NCI-H226 (cell line): ENCODE results near the gene CYB5RL.
"Not testable (repeated sequence)": the region's sequence is repeated elsewhere in the genome, so short reads cannot be mapped to it uniquely, and the experiment has no call there.

Experiments
- DNase-seq: peaks from one replicate; pipeline ENCODE4 v3.0.0-alpha.2; 2015

The CYB5RL gene

GRCh38 chr1:54225986-54226559, 26.2 kb upstream of the CYB5RL start:
- no peak for DNase-seq

DNA sequence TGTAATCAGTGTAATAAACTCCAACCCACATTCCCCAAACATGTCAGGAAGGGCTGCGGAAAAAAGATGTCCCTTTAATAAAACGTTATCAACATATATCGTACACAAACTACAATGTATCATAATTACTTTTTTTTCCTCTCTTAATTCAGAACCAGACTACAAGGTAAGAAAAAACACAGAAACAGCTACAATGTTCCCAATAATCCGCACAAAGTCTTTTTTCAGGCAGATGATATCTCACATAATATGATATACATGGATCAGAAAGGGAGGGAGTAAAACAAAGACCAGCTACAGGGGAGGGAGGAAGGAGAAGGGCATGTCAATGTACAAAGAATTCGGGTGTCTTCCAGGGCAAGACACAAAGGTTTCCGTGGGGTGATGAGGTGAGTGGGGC, 25.5 kb upstream of the CYB5RL start:
- no peak for DNase-seq

DNA sequence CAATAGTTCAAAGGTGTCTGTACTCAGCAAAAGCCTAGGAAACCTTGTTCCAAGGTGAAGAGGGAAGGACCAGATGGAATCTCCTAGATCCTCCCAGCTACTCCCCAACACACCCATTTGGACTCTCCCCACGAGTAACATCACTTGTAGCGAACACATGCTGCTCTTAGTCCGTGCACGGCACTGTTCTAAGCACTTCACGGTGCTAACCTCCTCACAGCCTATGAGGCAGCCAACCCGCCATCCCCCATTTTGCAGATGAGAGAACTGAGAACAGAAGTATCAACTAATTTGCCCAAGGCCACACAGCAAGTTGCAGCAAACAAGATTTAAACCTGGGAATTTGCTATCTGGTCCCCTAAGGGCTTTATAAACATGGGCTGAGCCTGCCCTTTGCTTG, 24.4 kb upstream of the CYB5RL start:
- DNase-seq = no peak

DNA sequence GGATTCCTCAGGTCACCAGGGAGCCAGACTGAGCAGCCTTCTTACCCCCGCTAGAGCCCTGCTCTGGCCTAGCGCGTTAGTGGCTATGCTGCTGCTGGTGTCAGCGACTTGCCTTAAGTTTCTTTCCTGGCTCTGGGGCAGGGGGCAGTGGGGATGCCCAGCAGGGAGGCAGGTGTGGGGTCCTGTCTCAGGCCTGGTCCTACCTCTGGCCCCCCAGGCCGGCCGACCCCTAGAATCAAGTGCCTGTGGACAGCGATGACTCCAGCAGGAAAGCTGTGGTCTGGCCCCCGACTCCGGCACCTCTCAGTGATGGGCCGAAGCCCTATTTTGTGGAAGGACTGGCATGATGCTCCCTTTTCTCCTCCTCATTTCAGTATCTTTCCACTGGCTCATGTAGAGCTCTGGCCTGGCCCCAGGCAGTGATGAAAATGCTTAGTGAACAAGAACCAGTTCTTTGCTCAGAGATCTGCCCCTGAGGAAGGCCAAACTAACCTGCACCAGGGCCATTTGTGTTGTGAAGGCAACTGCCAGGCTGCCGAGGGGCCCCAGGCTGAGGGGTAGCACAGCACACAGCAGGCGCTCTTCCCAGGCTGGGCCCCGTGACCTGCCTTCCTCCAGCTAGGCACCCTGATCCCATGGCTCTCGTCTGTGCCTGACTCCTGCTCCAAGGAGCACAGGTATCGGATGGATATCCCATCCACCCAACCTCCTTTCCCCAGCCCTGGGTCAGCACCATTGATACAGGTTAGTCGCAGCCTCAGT, 23.8 kb upstream of the CYB5RL start:
- no peak for DNase-seq

GRCh38 chr1:54222711-54223110, 22.9 kb upstream of the CYB5RL start:
- DNase-seq = no peak

DNA sequence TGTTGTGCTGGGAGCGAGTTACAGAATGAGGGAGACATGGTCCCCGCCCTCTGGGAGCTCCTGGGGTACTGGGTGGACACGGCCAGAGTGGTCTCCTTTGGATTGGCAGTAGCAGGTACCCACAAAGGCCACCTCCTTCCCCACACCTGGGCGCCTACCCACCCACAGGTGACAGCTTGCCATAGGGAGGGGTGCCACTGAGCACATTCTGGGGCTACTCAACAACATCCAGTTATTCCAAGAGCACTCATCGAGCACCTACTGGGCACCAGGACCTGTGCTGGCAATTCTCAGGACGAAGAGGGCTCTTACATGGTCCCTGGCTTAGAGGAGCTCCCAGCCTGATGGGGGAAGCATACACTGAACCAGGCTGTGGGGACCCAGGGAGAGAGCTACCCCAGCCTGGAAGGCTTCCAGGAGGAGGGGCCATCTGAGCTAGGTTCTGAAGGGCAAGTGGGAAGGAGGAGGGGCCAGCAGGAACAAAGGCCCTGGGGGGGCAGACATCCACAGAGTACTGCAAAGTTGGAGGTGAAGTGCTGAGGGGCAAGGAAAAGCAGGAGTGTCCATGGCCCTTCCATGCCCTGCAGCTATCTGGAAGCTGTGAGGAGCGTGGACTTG, 22.1 kb upstream of the CYB5RL start:
- no peak for DNase-seq

- DNase-seq = no peak
Observed at GRCh38 chr1:54221113-54221834, 21.4 kb upstream of the CYB5RL start.

DNA sequence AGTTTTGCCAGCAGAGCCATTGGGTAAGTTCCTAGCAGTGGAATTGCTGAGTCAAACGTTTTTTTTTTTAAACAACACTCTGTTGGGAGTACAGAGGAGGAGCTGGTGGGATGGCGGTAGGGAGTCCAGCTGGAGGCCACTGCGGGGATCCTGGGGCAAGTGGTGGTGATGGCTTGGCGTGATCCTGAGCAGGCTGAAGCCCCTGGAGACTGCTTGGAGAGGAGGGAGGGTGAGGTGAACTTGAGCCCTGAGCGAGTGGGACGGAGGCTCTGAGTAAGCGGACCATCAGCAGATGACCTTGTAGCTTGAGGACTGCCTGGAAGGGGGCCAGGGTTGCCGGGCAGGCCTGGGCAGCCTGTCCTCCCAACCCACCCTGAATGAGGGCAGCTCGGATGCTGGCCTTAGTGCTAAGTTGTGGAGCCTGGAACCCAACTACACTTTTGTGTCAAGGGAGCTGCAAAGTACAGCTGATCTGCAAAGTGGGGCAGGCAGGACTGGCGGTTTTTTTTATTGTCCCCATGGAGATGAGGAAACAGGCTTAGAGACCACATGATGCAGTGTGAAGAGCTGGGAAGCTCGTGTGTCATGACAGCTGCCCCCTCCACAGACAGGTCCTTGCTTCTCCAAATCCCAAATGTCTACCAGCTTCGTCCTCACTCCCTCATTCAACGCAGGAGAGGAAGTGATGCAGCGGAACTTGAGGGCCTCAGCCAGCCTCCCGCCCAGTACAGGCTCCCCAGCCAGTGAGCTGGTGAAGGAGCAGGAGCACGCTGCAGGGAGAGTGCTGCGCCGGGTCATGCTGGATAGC, 20.4 kb upstream of the CYB5RL start:
- no peak for DNase-seq

DNA sequence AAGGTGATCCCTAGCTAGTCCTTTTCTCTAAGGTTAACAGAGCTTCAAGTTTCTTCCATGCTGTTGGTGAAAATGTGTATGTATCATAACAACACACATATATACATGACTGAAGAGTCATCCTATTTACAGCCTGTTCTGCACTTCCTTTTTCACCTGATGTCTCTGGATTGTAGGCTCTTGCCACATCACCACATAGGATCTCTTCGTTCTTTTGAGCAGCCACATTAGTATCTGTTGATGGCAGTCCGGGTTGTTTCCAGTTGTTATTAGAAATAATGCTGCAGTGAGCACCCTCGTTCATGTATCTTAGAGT, 19.8 kb upstream of the CYB5RL start:
- DNase-seq = no peak

DNA sequence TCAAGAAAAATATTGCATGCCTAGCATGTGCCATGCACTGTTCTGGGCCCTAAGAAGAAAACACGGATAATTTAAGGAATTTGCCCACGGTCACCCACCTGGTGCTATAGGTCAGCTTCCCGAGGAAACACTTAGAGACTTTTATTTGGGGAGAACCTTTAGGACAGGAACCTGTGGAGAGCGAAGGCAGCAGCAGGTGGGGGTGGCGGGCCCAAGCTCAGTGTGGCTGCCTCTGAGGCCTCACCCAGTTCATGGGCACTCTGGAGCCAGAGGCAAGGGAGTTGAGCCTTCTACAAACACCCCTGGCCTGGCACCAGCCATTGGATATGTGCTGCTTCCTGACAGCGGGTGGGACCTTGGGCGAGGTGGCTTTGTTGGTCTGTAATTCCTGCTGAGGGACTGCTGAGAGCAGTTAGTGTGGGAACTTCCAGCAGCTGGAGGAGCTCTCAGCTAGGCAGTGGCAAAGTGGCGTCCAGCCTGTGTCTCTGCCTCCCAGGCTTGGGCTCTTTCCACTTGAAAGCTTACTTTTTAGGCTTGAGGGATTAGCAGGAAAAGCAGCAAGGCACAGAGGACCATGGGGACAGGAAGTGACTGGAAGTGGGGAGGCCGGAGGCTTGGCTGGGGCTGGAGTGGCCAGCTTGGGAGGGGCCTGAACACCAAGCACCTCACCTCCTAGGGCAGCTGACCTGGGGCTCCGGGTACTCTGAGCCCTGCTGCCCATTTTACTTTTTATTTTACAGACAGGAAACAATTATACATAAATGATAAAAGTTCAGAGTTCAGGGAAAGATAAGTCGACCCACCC, 19.3 kb upstream of the CYB5RL start:
- no peak for DNase-seq

- DNase-seq = no peak
Observed at GRCh38 chr1:54215523-54215922, 15.7 kb upstream of the CYB5RL start.

GRCh38 chr1:54212872-54213271, 13.0 kb upstream of the CYB5RL start:
- no peak for DNase-seq

DNA sequence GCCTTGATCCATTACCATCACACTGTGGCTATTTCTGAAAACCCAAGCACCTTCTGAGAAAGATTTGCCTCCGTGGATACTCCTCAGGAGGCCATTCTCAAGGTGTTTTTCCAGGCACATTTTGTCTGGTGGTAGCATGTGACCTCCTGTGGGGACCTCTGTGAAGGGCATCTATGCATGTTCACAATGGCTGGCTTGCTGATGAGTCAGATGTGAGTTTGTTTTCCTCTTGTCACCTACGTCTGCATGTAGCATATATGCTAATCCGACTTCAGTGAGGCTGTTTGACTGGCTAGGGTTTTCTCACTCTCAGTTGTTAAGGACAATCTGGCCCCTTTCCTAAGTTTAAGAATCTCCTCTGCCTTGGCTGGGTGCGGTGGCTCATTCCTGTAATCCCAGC, 8.1 kb upstream of the CYB5RL start:
- not testable (repeated sequence) for DNase-seq

GRCh38 chr1:54207287-54207686, 7.5 kb upstream of the CYB5RL start:
- no peak for DNase-seq

GRCh38 chr1:54204199-54204598, 4.4 kb upstream of the CYB5RL start:
- DNase-seq = no peak

DNA sequence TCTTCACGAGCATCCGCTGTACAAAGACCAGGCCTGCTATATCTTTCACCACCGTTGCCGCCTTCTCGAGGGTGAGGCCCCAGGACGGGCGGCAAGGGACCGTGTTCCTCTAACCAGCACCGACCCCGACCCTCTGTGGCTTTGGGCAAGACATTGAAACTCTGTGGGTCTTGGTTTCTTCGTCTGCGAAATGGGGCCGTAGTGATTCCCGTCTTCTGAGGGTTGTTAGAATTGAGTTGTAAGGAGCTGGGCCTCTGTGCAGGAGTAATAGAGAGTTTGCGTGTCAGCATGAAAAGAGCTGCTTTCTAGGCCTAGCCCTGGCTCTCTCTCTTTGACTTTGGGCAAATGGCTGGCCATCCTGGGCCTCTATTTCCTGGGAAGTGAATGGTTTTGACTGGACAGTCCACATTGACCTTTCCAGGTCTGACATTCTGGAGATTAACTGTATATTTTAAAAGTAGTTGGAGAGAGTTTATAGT, 728 bp upstream of the CYB5RL start:
- no peak for DNase-seq

DNA sequence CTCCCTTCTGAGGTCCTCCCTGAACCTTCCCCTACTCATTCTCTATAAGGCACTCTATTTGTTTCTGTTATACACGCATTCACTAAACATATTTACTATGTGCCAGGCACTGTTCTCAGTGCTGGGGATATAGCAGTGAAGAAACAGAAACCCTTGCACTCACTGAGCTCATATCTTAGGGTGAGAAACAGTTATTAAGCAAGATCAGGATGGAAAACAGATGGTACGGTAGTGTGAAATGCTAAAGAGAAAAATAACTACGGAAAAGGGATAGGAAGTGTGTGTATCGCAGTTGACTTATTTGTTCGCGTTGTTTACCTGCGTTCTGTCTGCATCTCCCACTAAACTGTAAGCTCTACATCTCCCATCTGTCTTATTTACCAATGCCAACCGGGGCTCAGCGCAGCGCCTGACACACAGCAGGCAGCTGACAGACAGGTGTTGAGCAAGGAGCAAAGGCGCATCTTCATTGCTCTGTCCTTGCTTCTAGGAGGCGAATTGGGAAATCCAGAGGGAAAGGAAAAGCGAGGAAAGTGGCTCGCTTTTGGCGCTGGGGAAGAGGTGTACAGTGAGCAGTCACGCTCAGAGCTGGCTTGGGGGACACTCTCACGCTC, 572 bp downstream of the CYB5RL start:
- DNase-seq = no peak

DNA sequence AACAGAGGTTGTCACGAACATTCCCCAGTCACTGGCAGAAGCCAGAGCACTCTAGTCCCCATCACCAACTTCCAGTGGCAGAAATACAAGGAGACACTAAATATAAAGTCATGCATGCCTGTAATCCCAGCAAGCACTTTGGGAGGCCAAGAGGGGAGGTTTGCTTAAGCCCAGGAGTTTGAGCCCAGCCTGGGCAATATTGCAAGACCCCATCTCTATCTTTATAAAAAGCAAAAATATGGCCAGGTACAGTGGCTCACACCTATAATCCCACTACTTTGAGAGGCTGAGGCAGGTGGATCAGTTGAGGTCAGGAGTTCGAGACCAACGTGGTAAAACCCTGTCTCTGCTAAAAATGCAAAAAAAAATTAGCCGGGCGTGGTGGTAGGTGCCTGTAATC, 6.4 kb downstream of the CYB5RL start:
- DNase-seq = no peak

DNA sequence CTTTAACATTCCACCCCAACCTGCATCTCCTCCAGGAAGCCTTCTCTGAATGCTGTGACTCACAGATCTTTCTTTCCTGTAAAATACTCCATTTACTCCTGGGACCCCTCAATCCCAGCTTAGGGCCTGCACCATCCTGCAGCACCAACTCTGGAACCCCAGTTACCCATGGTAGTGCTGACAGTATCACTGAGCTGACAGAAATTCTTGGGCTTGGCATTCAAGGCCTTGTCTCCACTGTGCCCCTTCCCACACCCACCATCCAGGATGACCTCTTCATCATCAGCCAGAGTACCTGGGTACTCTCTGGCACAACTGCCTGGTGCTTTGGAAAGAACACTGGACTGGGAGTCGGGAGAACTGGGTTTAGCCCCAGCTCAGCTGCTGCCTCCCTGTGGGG, 8.3 kb downstream of the CYB5RL start:
- no peak for DNase-seq

DNA sequence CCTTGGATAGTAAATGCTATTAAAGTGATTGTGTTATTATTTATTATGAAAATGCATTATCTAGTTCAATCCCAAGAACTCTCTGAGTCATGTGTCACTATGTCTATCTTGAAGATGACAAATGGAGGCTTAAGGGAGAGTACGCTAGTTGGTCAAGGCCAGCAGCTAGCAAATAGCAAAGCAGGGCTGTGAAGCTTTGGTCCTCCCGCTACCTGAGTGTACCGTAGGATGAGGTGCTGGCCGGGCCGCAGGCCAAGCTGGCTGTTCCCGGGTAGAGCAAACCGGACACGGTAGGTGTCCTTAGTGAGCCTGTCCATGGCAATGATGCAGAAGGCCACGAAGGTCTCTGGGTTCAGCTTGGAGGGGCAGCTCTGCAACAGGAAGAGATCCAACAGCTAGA, 9.3 kb downstream of the CYB5RL start:
- no peak for DNase-seq

GRCh38 chr1:54188291-54188690, 11.5 kb downstream of the CYB5RL start:
- no peak for DNase-seq

DNA sequence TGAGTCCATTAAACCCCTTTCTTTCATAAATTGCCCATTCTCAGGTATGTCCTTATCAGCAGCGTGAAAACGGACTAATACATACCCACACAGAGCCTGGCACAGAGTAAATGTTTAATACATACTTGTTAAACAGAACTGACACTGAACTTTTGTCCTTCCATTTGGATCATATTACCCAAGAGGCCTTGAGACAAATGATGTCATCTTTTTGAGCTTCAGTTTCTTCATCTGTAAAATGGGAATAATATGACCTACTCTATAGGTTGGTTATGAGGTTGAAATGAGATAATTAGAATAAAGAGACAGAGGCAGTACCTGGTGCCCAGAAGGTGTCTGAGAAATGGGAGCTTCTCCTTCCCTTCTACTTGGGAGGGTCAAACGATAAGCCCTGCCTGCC, 13.8 kb downstream of the CYB5RL start:
- no peak for DNase-seq
